Ovary (tissue), 9 donors: ENCODE results near the gene RBBP9. TPM values are rescaled to one million over a fixed set of nuclear protein-coding genes. Genes with fewer than 3 reads are reported as not detected.

Experiments used
- DNase-seq, 5 donors: peaks; one replicate each; pipeline ENCODE4 v3.0.0-alpha.2; 2019 to 2020
- H3K27ac ChIP-seq, 2 donors: fragments of 200-600 bp; one replicate each; pipeline versions ENCODE4 v1.5.1 to v1.8.0; 2019 to 2022
- H3K27me3 ChIP-seq: fragments of 200-600 bp; one replicate; pipeline ENCODE4 v1.8.0; 2022
- H3K36me3 ChIP-seq: fragments of 200-600 bp; sonication (generic); one replicate; pipeline ENCODE4 v1.5.1; 2019
- H3K4me1 ChIP-seq: one replicate; pipeline ENCODE4 v1.8.1; 2013; ENCODE audit warnings: mild to moderate bottlenecking, moderate library complexity; ENCODE audit not compliant: insufficient read depth
- H3K4me3 ChIP-seq: fragments of 200-600 bp; sonication (generic); one replicate; pipeline ENCODE4 v1.5.1; 2017
- H3K9me3 ChIP-seq, 2 donors: fragments of 200-600 bp in 1 of 2; sonication (generic) in 1 of 2; one replicate each; pipeline versions ENCODE4 v1.5.1 to v1.8.1; 2013 to 2019; ENCODE audit warnings: mild to moderate bottlenecking in 1 of 2, moderate library complexity in 1 of 2
- CTCF ChIP-seq, 3 donors: fragments of 450-650 bp in 2 of 3; fragments of 200-600 bp in 1 of 3; IDR thresholded peaks; one replicate each; pipeline versions ENCODE4 v1.5.1 to v1.8.0; 2016 to 2022; ENCODE audit warnings: antibody characterized with exemption in 3 of 3, mild to moderate bottlenecking in 1 of 3
- EP300 ChIP-seq: sonication (generic); formaldehyde crosslinking; IDR thresholded peaks from one replicate; pipeline ENCODE4 v1.6.1; 2017; ENCODE audit warnings: antibody characterized with exemption
- POLR2A ChIP-seq: fragments of 450-650 bp; IDR thresholded peaks from one replicate; pipeline ENCODE4 v1.6.1; 2017; ENCODE audit warnings: antibody characterized with exemption, mild to moderate bottlenecking, moderate library complexity
- WGBS, 3 donors: extraction: QIAGEN DNeasy Blood & Tissue Kit in 1 of 3; methylation state at CpG; one replicate each; pipeline versions ENCODE4 v1.1.5 to v1.1.7; 2013 to 2017; 5-methylcytosine and 5-hydroxymethylcytosine counted together
- intact Hi-C, 4 donors: fragments of 100-400 bp; cut with DNase I; formaldehyde crosslinking; loops; one replicate each; pipeline versions ENCODE4 v1.11.0 to v1.15.1; 2022 to 2023
- polyA plus RNA-seq, 2 donors: library from polyadenylated mRNA; stranded (reverse); fragments of 200-250 nt in 1 of 2; fragments of 350-450 nt in 1 of 2; fragmentation: Illumina TruSeq in 1 of 2; extraction: RNeasy Lipid Tissue Mini Kit (QIAGEN cat#74804) in 1 of 2; gene quantifications; one replicate each; pipeline ENCODE4 v1.2.3, GENCODE V29; 2013 to 2014
- total RNA-seq, 7 donors: library from RNA; depleted of rRNA in 2 of 7; stranded (reverse); fragments of >200 nt in 2 of 7; fragmentation: NEBNext Ultra II Directional in 3 of 7; extraction: Animal tissue kit (Norgen Biotek cat#: 25700) in 3 of 7; gene quantifications; one replicate each; pipeline versions ENCODE4 v1.1.0 to v1.2.4, GENCODE V29; 2016 to 2023
- donor health status: DM: no; HTN: no; CAD: no; lungs with moderate emphysema.
- donor health status: DM: no; HTN: no; CAD: no.
- donor health status: Bipolar disorder and iron deficiency.
- donor health status: DM: yes; HTN: yes; CAD: no.
- donor health status: DM: no; HTN: no; CAD: no.
- donor health status: DM: yes; HTN: yes; CAD: no.

RBBP9 gene
- total and polyA plus RNA-seq, 9 donors = 6.9 to 26.0 (median 11.8) TPM

- TF ChIP-seq POLR2A (no peak), EP300 (no peak), CTCF (IDR thresholded peaks at IDR 0.05) (no peak)
- H3K9me3 ChIP-seq = no peaks in the 10 kb centered on the region
- intact Hi-C loops = no loop called here
- WGBS, 3 donors = 87 to 92% (median 89%) methylated on average over 5 of the region's 5 CpGs
- H3K4me3 ChIP-seq = no peak overlapping the region
- no peak for DNase-seq
- no peaks in the 10 kb centered on the region for H3K36me3 ChIP-seq
- H3K27me3 ChIP-seq = no peaks in the 10 kb centered on the region
- no peaks in the 10 kb centered on the region for H3K4me1 ChIP-seq
- H3K27ac ChIP-seq = no peak overlapping the region
These were observed 44.7 kb upstream of the RBBP9 start for GRCh38 chr20:18541741-18542140.

GRCh38 chr20:18537651-18538050 lies 40.6 kb upstream of the RBBP9 start:
- TF ChIP-seq POLR2A (no peak), EP300 (no peak)
- Histone ChIP-seq H3K4me3 (no peak overlapping the region), H3K27me3 (no peaks in the 10 kb centered on the region), H3K9me3 (no peaks in the 10 kb centered on the region), H3K36me3 (no peaks in the 10 kb centered on the region), H3K27ac (no peak overlapping the region), H3K4me1 (no peaks in the 10 kb centered on the region)
- 96 to 100% (median 97%) methylated on average over 2 of the region's 2 CpGs for WGBS, 3 donors
- DNase-seq = no peak
- intact Hi-C loops = no loop called here

GRCh38 chr20:18533978-18534644 lies 37.1 kb upstream of the RBBP9 start:
- Histone ChIP-seq H3K9me3 (no peaks in the 10 kb centered on the region), H3K4me1 (no peaks in the 10 kb centered on the region), H3K36me3 (no peaks in the 10 kb centered on the region), H3K27ac (no peak overlapping the region), H3K4me3 (no peak overlapping the region), H3K27me3 (no peaks in the 10 kb centered on the region)
- DNase-seq = no peak
- intact Hi-C loops = no loop called here
- no peak for TF ChIP-seq EP300
- no peak for TF ChIP-seq POLR2A
- TF ChIP-seq CTCF (IDR thresholded peaks at IDR 0.05) = no peak
- WGBS, 3 donors = 82 to 89% (median 84%) methylated on average over 6 of the region's 6 CpGs

GRCh38 chr20:18533491-18533890 lies 36.5 kb upstream of the RBBP9 start:
- Histone ChIP-seq H3K9me3 (no peaks in the 10 kb centered on the region), H3K36me3 (no peaks in the 10 kb centered on the region), H3K4me3 (no peak overlapping the region), H3K27ac (no peak overlapping the region), H3K27me3 (no peaks in the 10 kb centered on the region), H3K4me1 (no peaks in the 10 kb centered on the region)
- intact Hi-C loops = no loop called here
- no peak for DNase-seq
- 41 to 71% (median 55%) methylated on average over 1 of the region's 1 CpG for WGBS, 3 donors
- TF ChIP-seq CTCF (IDR thresholded peaks at IDR 0.05) (no peak), EP300 (no peak), POLR2A (no peak)

- no peaks in the 10 kb centered on the region for H3K4me1 ChIP-seq
- H3K9me3 ChIP-seq = no peaks in the 10 kb centered on the region
- no peak overlapping the region for H3K4me3 ChIP-seq
- WGBS, 3 donors = 85 to 96% (median 94%) methylated on average over 6 of the region's 6 CpGs
- TF ChIP-seq CTCF (IDR thresholded peaks at IDR 0.05) (no peak), POLR2A (no peak), EP300 (no peak)
- intact Hi-C loops = no loop called here
- no peaks in the 10 kb centered on the region for H3K27me3 ChIP-seq
- no peak overlapping the region for H3K27ac ChIP-seq
- no peak for DNase-seq
- no peaks in the 10 kb centered on the region for H3K36me3 ChIP-seq
These were observed 35.6 kb upstream of the RBBP9 start for GRCh38 chr20:18532626-18533025.
